SJSA1 (cell line): ENCODE measurements around the gene NUDT21. TPM values are rescaled to one million over a fixed set of nuclear protein-coding genes. Genes with fewer than 3 reads are reported as not detected.

Experiments used
- DNase-seq, 2 experiments: peaks; one replicate each; pipeline ENCODE4 v3.0.0-alpha.2; 2015 to 2020; ENCODE audit warnings: low spot score in 2 of 2, low read depth in 1 of 2
- H3K27ac ChIP-seq: fragments of 250-450 bp; sonication (Bioruptor Pico); 2 replicates; pipeline ENCODE4 v1.5.1; 2020; ENCODE audit warnings: mild to moderate bottlenecking, moderate library complexity
- H3K27me3 ChIP-seq: fragments of 250-450 bp; sonication (Bioruptor Pico); replicated peaks from 2 replicates; pipeline ENCODE4 v1.5.1; 2020; ENCODE audit warnings: mild to moderate bottlenecking, moderate library complexity
- H3K36me3 ChIP-seq: fragments of 250-450 bp; sonication (Bioruptor Pico); 2 replicates; pipeline ENCODE4 v1.5.1; 2020; ENCODE audit warnings: mild to moderate bottlenecking
- H3K4me1 ChIP-seq: fragments of 250-450 bp; sonication (Bioruptor Pico); replicated peaks from 2 replicates; pipeline ENCODE4 v1.6.1; 2021; ENCODE audit warnings: mild to moderate bottlenecking
- H3K4me3 ChIP-seq: fragments of 250-450 bp; sonication (Bioruptor Pico); 2 replicates; pipeline ENCODE4 v1.5.1; 2020; ENCODE audit warnings: mild to moderate bottlenecking
- H3K9me3 ChIP-seq: fragments of 250-450 bp; sonication (Bioruptor Pico); replicated peaks from 2 replicates; pipeline ENCODE4 v1.5.1; 2020; ENCODE audit warnings: mild to moderate bottlenecking
- total RNA-seq: library from RNA; depleted of rRNA; stranded (reverse); fragments of >200 nt; shearing (Covaris generic); gene quantifications from 2 replicates; pipeline ENCODE4 v1.2.3, GENCODE V29; 2014

NUDT21 gene
- total RNA-seq, 1 experiment from 2014 or later = 132 TPM

GRCh38 chr16:56419740-56420548 is 31.2 kb downstream of the NUDT21 start:
- no peak overlapping the region for H3K27ac ChIP-seq

GRCh38 chr16:56417138-56417537 is 34.0 kb downstream of the NUDT21 start:
- Histone ChIP-seq H3K27ac (no peak overlapping the region), H3K4me3 (no peak overlapping the region), H3K9me3 (no peaks in the 10 kb centered on the region), H3K4me1 (no peaks in the 10 kb centered on the region), H3K27me3 (no peaks in the 10 kb centered on the region), H3K36me3 (peaks cover 7% of the 10 kb centered on the region)
- DNase-seq = no peak

More at GRCh38 chr16:56419740-56420548, 31.2 kb downstream of the NUDT21 start:
- Histone ChIP-seq H3K36me3 (peaks cover 1% of the 10 kb centered on the region), H3K4me3 (no peak overlapping the region), H3K4me1 (peaks cover 10% of the 10 kb centered on the region), H3K9me3 (no peaks in the 10 kb centered on the region), H3K27me3 (no peaks in the 10 kb centered on the region)
- no peak for DNase-seq

- Histone ChIP-seq H3K4me1 (no peaks in the 10 kb centered on the region), H3K9me3 (no peaks in the 10 kb centered on the region), H3K36me3 (peaks cover 15% of the 10 kb centered on the region), H3K27ac (no peak overlapping the region), H3K4me3 (no peak overlapping the region), H3K27me3 (no peaks in the 10 kb centered on the region)
- no peak for DNase-seq
These were observed 35.3 kb downstream of the NUDT21 start for GRCh38 chr16:56415875-56416274.

- Histone ChIP-seq H3K9me3 (no peaks in the 10 kb centered on the region), H3K4me3 (no peak overlapping the region), H3K27me3 (no peaks in the 10 kb centered on the region), H3K36me3 (peaks cover 20% of the 10 kb centered on the region), H3K4me1 (no peaks in the 10 kb centered on the region), H3K27ac (no peak overlapping the region)
- no peak for DNase-seq
These were observed 36.8 kb downstream of the NUDT21 start for GRCh38 chr16:56414366-56414765.

- H3K27ac ChIP-seq = no peak overlapping the region
- H3K9me3 ChIP-seq = no peaks in the 10 kb centered on the region
- H3K4me1 ChIP-seq = no peaks in the 10 kb centered on the region
- H3K4me3 ChIP-seq = no peak overlapping the region
- no peak for DNase-seq
- no peaks in the 10 kb centered on the region for H3K27me3 ChIP-seq
- peaks cover 29% of the 10 kb centered on the region for H3K36me3 ChIP-seq
These were observed 37.8 kb downstream of the NUDT21 start for GRCh38 chr16:56413381-56413780.

- peaks cover 37% of the 10 kb centered on the region for H3K36me3 ChIP-seq
- H3K27me3 ChIP-seq = no peaks in the 10 kb centered on the region
- no peak for DNase-seq
- no peak overlapping the region for H3K27ac ChIP-seq
- H3K4me1 ChIP-seq = no peaks in the 10 kb centered on the region
- H3K4me3 ChIP-seq = no peak overlapping the region
- no peaks in the 10 kb centered on the region for H3K9me3 ChIP-seq
These were observed 39.5 kb downstream of the NUDT21 start for GRCh38 chr16:56411624-56412023.

- Histone ChIP-seq H3K4me1 (no peaks in the 10 kb centered on the region), H3K9me3 (no peaks in the 10 kb centered on the region), H3K4me3 (no peak overlapping the region), H3K36me3 (peaks cover 37% of the 10 kb centered on the region), H3K27me3 (no peaks in the 10 kb centered on the region), H3K27ac (no peak overlapping the region)
- no peak for DNase-seq
These were observed 40.0 kb downstream of the NUDT21 start for GRCh38 chr16:56411123-56411522.

GRCh38 chr16:56409195-56409594 is 41.9 kb downstream of the NUDT21 start:
- no peaks in the 10 kb centered on the region for H3K27me3 ChIP-seq
- no peak for DNase-seq
- H3K27ac ChIP-seq = no peak overlapping the region

GRCh38 chr16:56408379-56409098 is 42.6 kb downstream of the NUDT21 start:
- H3K27ac ChIP-seq = no peak overlapping the region

More at GRCh38 chr16:56409195-56409594, 41.9 kb downstream of the NUDT21 start:
- Histone ChIP-seq H3K9me3 (no peaks in the 10 kb centered on the region), H3K4me3 (no peak overlapping the region), H3K36me3 (peaks cover 52% of the 10 kb centered on the region), H3K4me1 (no peaks in the 10 kb centered on the region)

GRCh38 chr16:56405977-56406672 is 45.0 kb downstream of the NUDT21 start:
- no peak for DNase-seq
- Histone ChIP-seq H3K4me3 (no peak overlapping the region), H3K9me3 (no peaks in the 10 kb centered on the region), H3K4me1 (no peaks in the 10 kb centered on the region), H3K27ac (no peak overlapping the region), H3K36me3 (peaks cover 60% of the 10 kb centered on the region), H3K27me3 (no peaks in the 10 kb centered on the region)

More at GRCh38 chr16:56408379-56409098, 42.6 kb downstream of the NUDT21 start:
- H3K4me3 ChIP-seq = no peak overlapping the region
- no peak for DNase-seq
- no peaks in the 10 kb centered on the region for H3K27me3 ChIP-seq
- no peaks in the 10 kb centered on the region for H3K4me1 ChIP-seq
- H3K9me3 ChIP-seq = no peaks in the 10 kb centered on the region
- H3K36me3 ChIP-seq = peaks cover 54% of the 10 kb centered on the region

GRCh38 chr16:56401482-56401881 is 49.6 kb downstream of the NUDT21 start:
- Histone ChIP-seq H3K4me1 (no peaks in the 10 kb centered on the region), H3K4me3 (no peak overlapping the region), H3K36me3 (peaks cover 60% of the 10 kb centered on the region)

GRCh38 chr16:56400458-56400857 is 50.7 kb downstream of the NUDT21 start:
- Histone ChIP-seq H3K27me3 (no peaks in the 10 kb centered on the region), H3K4me3 (no peak overlapping the region), H3K36me3 (peaks cover 58% of the 10 kb centered on the region), H3K4me1 (no peaks in the 10 kb centered on the region), H3K9me3 (no peaks in the 10 kb centered on the region), H3K27ac (no peak overlapping the region)
- no peak for DNase-seq

More at GRCh38 chr16:56401482-56401881, 49.6 kb downstream of the NUDT21 start:
- H3K9me3 ChIP-seq = no peaks in the 10 kb centered on the region
- DNase-seq = no peak
- H3K27ac ChIP-seq = no peak overlapping the region
- no peaks in the 10 kb centered on the region for H3K27me3 ChIP-seq

GRCh38 chr16:56399486-56399885 is 51.6 kb downstream of the NUDT21 start:
- Histone ChIP-seq H3K9me3 (no peaks in the 10 kb centered on the region), H3K4me3 (no peak overlapping the region), H3K27ac (no peak overlapping the region), H3K27me3 (no peaks in the 10 kb centered on the region), H3K4me1 (no peaks in the 10 kb centered on the region), H3K36me3 (peaks cover 49% of the 10 kb centered on the region)
- no peak for DNase-seq

- no peak for DNase-seq
- H3K27me3 ChIP-seq = no peaks in the 10 kb centered on the region
- H3K9me3 ChIP-seq = no peaks in the 10 kb centered on the region
- H3K36me3 ChIP-seq = peaks cover 44% of the 10 kb centered on the region
- H3K27ac ChIP-seq = no peak overlapping the region
- H3K4me3 ChIP-seq = no peak overlapping the region
- no peaks in the 10 kb centered on the region for H3K4me1 ChIP-seq
These were observed 52.1 kb downstream of the NUDT21 start for GRCh38 chr16:56399047-56399446.
